ENCODE measurements around the gene AQP2. TPM values are rescaled to one million over a fixed set of nuclear protein-coding genes. Genes with fewer than 3 reads are reported as not detected.

Gene AQP2
- total RNA-seq, 1 experiment from 2014 or later = not detected

GRCh38 chr12:49911213-49911605 lies 39.3 kb upstream of the AQP2 start:
- Histone ChIP-seq H3K36me3 (no peaks in the 10 kb centered on the region), H3K27ac (no peak overlapping the region), H3K9me3 (replicated peaks) (no peaks in the 10 kb centered on the region), H3K4me3 (no peak overlapping the region), H3K4me1 (replicated peaks) (no peaks in the 10 kb centered on the region), H3K27me3 (replicated peaks) (no peaks in the 10 kb centered on the region)
- DNase-seq (ENCODE audit: low read depth in 1 of 2, low spot score in 2 of 2) = no peak

DNA sequence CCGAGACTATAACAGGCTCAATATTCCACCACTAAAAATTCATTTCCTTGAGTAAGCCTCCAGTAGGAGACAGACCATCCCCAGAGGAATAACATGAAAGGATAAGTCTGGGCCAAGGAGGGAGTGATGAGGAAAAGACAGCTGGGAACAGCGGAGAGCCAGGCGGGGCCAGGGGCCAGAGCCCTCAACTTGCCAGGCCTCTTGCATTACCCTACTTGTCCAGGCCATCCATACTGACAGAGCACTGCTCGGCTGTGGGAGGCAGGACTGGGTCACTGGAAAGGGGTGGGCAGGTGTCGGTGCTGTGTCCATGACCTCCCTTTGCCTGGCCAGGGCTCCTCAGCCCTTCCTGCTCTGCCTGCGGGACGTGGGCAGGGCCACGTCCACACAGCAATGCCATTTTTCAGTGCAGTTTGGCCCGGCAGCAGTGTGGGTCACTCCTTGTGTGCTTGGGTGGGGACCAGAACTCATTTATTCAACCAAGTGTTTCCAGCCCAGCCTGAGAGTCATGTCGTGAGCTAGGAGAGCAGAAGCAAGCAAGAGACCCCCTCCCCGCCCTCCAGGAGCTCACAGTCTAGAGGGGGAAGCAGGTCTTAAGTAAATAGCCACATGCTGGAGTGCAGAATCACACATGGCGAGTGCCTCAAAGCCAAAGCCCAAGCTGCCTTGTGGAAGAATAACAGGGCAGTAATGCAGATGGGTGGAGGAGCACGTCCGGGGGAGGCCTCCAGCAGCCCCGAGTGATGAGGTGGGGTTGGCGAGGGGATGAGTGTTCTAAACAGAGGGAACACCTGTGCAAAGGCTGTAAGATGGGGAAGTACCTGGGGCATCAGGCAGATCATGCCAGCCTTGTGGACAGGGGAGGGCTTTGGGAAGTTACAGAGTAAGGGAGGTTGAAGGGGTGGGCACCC lies 37.9 kb upstream of the AQP2 start:
- Histone ChIP-seq H3K4me3 (no peak overlapping the region), H3K36me3 (no peaks in the 10 kb centered on the region), H3K27ac (no peak overlapping the region), H3K4me1 (replicated peaks) (no peaks in the 10 kb centered on the region), H3K9me3 (replicated peaks) (no peaks in the 10 kb centered on the region), H3K27me3 (replicated peaks) (no peaks in the 10 kb centered on the region)
- DNase-seq (ENCODE audit: low read depth in 1 of 2, low spot score in 2 of 2) = no peak

DNA sequence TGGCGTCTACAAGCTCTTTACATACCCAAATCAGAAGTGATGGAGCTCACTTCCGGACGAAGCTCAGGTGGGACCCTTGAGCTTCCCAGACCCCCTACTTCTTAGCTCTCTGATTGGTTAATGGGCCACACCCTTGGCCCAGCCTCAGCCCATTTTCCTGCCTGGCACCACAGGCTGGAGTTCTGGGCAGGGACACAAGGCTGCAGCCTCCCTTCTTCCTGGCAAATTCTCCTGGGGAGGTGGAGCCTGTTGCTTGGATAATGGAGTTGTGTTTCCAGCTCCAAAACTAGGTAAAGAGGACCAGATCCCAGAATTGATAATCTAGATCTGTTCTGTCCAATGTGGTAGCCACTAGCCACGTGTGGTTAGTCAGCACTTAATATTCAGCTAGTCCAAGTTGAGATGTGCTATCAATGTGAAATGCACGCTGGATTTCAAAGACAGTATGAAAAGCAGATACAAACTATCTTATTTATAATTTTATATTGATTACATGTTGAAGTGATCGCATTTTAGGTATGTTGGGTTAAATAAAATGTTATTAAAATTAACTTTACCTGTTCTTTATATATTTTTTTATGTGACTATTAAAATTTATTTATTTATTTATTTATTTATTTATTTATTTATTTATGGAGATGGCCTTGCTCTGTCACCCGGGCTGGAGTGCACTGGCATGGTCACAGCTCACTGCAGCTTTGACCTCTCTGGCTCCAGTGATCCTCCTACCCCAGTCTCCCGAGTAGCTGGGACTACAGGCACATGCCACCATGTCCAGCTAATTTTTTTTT lies 34.2 kb upstream of the AQP2 start:
- Histone ChIP-seq H3K36me3 (no peaks in the 10 kb centered on the region), H3K27me3 (replicated peaks) (no peaks in the 10 kb centered on the region), H3K4me1 (replicated peaks) (no peaks in the 10 kb centered on the region), H3K9me3 (replicated peaks) (no peaks in the 10 kb centered on the region), H3K4me3 (no peak overlapping the region), H3K27ac (no peak overlapping the region)
- no peak for DNase-seq (ENCODE audit: low read depth in 1 of 2, low spot score in 2 of 2)

DNA sequence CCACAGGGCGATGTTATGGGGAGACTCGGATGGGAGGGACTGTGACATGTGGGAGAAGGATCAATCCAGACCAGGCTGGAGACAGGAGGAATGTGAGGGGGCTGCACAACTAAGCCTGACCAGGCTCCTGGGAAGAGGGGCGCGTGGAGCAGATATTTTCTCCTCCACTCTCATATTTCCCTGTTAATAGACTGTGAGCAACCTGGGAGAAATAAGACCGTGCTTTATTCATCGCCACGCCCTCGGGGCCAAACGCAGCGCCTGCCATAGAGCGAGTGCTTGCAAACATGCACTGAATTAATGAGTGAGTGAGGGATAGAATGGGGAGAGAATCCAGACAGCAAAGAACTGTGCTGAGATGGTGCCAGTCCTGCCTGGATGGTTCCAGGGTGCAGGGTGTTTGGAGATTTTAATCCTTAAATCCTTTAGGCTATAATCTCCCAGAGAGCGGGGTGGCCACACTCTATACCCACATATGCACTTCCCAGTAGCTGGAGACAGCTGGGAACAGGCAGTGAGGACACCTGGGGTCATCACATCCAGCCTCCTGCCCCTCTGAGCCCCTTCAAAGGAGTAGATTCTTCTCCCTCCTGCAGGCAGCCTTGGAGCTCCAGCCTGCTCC lies 33.3 kb upstream of the AQP2 start:
- H3K27ac ChIP-seq = no peak overlapping the region
- H3K4me3 ChIP-seq = no peak overlapping the region
- no peaks in the 10 kb centered on the region for H3K27me3 ChIP-seq (replicated peaks)
- no peaks in the 10 kb centered on the region for H3K36me3 ChIP-seq
- no peaks in the 10 kb centered on the region for H3K9me3 ChIP-seq (replicated peaks)
- no peaks in the 10 kb centered on the region for H3K4me1 ChIP-seq (replicated peaks)
- no peak for DNase-seq (ENCODE audit: low read depth in 1 of 2, low spot score in 2 of 2)

DNA sequence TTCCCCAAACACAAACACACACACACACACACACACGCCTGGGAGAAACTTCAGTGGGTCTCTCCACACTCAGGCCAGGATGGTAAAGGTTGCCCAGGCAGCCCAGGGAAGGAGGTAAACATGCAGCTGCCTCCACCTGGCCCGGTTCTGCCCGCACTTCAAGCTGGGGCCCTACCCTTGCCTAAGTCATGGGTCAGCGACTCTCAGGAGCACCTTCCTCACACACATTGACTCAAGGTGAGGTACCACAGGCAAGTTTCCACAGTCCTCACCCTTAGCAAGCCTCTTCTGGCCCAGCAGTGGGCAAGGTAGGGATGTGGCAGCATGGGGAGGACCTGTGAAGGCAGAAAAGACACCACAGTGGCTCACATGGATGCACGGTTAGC lies 32.8 kb upstream of the AQP2 start:
- no peak for DNase-seq (ENCODE audit: low read depth in 1 of 2, low spot score in 2 of 2)
- H3K36me3 ChIP-seq = no peaks in the 10 kb centered on the region
- no peaks in the 10 kb centered on the region for H3K27me3 ChIP-seq (replicated peaks)
- no peak overlapping the region for H3K27ac ChIP-seq
- H3K9me3 ChIP-seq (replicated peaks) = no peaks in the 10 kb centered on the region
- H3K4me1 ChIP-seq (replicated peaks) = no peaks in the 10 kb centered on the region
- H3K4me3 ChIP-seq = no peak overlapping the region

GRCh38 chr12:49920241-49920914 lies 30.2 kb upstream of the AQP2 start:
- no peaks in the 10 kb centered on the region for H3K36me3 ChIP-seq
- no peak for DNase-seq (ENCODE audit: low read depth in 1 of 2, low spot score in 2 of 2)
- no peaks in the 10 kb centered on the region for H3K9me3 ChIP-seq (replicated peaks)
- no peak overlapping the region for H3K27ac ChIP-seq
- no peak overlapping the region for H3K4me3 ChIP-seq
- H3K4me1 ChIP-seq (replicated peaks) = no peaks in the 10 kb centered on the region
- no peaks in the 10 kb centered on the region for H3K27me3 ChIP-seq (replicated peaks)

GRCh38 chr12:49920915-49921286 lies 29.6 kb upstream of the AQP2 start:
- no peaks in the 10 kb centered on the region for H3K27me3 ChIP-seq (replicated peaks)
- H3K4me3 ChIP-seq = no peak overlapping the region
- H3K9me3 ChIP-seq (replicated peaks) = no peaks in the 10 kb centered on the region
- no peaks in the 10 kb centered on the region for H3K36me3 ChIP-seq
- no peak for DNase-seq (ENCODE audit: low read depth in 1 of 2, low spot score in 2 of 2)
- H3K27ac ChIP-seq = no peak overlapping the region
- H3K4me1 ChIP-seq (replicated peaks) = no peaks in the 10 kb centered on the region

DNA sequence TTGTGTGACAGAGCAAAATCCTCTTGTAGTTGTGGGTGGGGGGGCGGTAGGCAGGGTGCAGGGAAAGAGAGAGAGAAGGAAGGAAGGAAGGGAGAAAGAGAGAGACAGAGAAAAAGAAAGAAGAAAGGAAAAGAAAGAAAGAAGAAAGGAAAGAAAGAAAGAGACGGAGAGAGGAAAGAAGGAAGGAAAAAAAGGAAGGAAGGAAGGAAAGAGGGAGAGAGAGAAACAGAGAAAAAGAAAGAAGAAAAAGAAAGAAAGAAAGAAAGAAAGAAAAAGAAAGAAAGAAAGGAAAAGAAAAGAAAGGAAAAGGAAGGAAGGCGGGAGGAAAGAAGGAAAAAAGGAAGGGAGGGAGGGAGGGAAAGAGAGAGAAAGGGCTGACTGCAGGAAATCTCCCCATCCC lies 29.2 kb upstream of the AQP2 start:
- no peak overlapping the region for H3K27ac ChIP-seq
- H3K9me3 ChIP-seq (replicated peaks) = no peaks in the 10 kb centered on the region
- H3K36me3 ChIP-seq = no peaks in the 10 kb centered on the region
- DNase-seq (ENCODE audit: low read depth in 1 of 2, low spot score in 2 of 2) = no peak
- H3K4me3 ChIP-seq = no peak overlapping the region
- H3K27me3 ChIP-seq (replicated peaks) = no peaks in the 10 kb centered on the region
- H3K4me1 ChIP-seq (replicated peaks) = no peaks in the 10 kb centered on the region

GRCh38 chr12:49921936-49922335 lies 28.6 kb upstream of the AQP2 start:
- DNase-seq (ENCODE audit: low read depth in 1 of 2, low spot score in 2 of 2) = no peak
- Histone ChIP-seq H3K36me3 (no peaks in the 10 kb centered on the region), H3K27me3 (replicated peaks) (no peaks in the 10 kb centered on the region), H3K4me1 (replicated peaks) (no peaks in the 10 kb centered on the region), H3K9me3 (replicated peaks) (no peaks in the 10 kb centered on the region), H3K27ac (no peak overlapping the region), H3K4me3 (no peak overlapping the region)

GRCh38 chr12:49922349-49923034 lies 28.0 kb upstream of the AQP2 start:
- no peaks in the 10 kb centered on the region for H3K9me3 ChIP-seq (replicated peaks)
- no peak overlapping the region for H3K4me3 ChIP-seq
- H3K27me3 ChIP-seq (replicated peaks) = no peaks in the 10 kb centered on the region
- no peak overlapping the region for H3K27ac ChIP-seq
- no peaks in the 10 kb centered on the region for H3K36me3 ChIP-seq
- no peak for DNase-seq (ENCODE audit: low read depth in 1 of 2, low spot score in 2 of 2)
- H3K4me1 ChIP-seq (replicated peaks) = no peaks in the 10 kb centered on the region

GRCh38 chr12:49923035-49923644 lies 27.4 kb upstream of the AQP2 start:
- Histone ChIP-seq H3K9me3 (replicated peaks) (no peaks in the 10 kb centered on the region), H3K4me3 (no peak overlapping the region), H3K27ac (no peak overlapping the region), H3K27me3 (replicated peaks) (no peaks in the 10 kb centered on the region), H3K36me3 (no peaks in the 10 kb centered on the region), H3K4me1 (replicated peaks) (no peaks in the 10 kb centered on the region)
- no peak for DNase-seq (ENCODE audit: low read depth in 1 of 2, low spot score in 2 of 2)

GRCh38 chr12:49923880-49924556 lies 26.5 kb upstream of the AQP2 start:
- H3K27ac ChIP-seq = no peak overlapping the region
- no peaks in the 10 kb centered on the region for H3K36me3 ChIP-seq
- DNase-seq (ENCODE audit: low read depth in 1 of 2, low spot score in 2 of 2) = no peak
- H3K4me3 ChIP-seq = no peak overlapping the region
- no peaks in the 10 kb centered on the region for H3K4me1 ChIP-seq (replicated peaks)
- H3K9me3 ChIP-seq (replicated peaks) = no peaks in the 10 kb centered on the region
- H3K27me3 ChIP-seq (replicated peaks) = no peaks in the 10 kb centered on the region
